ENCODE data around the gene CES2. TPM values are rescaled to one million over a fixed set of nuclear protein-coding genes. Genes with fewer than 3 reads are reported as not detected.

The CES2 gene
- total and polyA plus RNA-seq, 9 of the 15 experiments (the other 6 are each of a cell fraction or from before 2014, with no cell fraction given): 2.2 to 37.9 (median 24.4) TPM

DNA sequence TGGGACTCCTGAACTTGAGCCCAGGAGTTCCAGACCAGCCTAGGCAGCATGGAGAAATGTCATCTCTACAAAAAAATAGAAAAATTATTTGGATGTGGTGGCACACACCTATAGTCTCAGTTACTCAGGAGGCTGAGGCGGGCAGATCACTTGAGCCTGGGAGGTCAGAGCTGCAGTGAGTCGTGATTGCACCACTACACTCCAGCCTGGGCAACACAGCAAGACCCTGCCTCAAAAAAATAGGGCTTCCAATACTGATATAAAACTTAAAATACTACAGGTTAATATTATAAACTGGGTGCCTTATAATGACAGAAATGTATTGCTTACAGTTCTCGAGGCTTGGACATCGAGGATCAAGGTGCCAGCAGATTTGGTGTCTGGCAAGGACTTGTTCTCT lies 10.6 kb downstream of the CES2 start (continued):
- no peak for TF ChIP-seq KLF16 (IDR thresholded peaks at IDR 0.05)
- TF ChIP-seq ZNF184 (CRISPR knock-in tag; IDR thresholded peaks at IDR 0.05): no peak
- no peak for TF ChIP-seq ILF3 (IDR thresholded peaks at IDR 0.05; ENCODE audit: borderline replicate concordance)
- no peak for TF ChIP-seq THRAP3 (IDR thresholded peaks at IDR 0.05; ENCODE audit: borderline replicate concordance)
- TF ChIP-seq ZNF121 (CRISPR knock-in tag; conservative IDR thresholded peaks at IDR 0.05): peak; percentile 54
- TF ChIP-seq, protein P1, sequence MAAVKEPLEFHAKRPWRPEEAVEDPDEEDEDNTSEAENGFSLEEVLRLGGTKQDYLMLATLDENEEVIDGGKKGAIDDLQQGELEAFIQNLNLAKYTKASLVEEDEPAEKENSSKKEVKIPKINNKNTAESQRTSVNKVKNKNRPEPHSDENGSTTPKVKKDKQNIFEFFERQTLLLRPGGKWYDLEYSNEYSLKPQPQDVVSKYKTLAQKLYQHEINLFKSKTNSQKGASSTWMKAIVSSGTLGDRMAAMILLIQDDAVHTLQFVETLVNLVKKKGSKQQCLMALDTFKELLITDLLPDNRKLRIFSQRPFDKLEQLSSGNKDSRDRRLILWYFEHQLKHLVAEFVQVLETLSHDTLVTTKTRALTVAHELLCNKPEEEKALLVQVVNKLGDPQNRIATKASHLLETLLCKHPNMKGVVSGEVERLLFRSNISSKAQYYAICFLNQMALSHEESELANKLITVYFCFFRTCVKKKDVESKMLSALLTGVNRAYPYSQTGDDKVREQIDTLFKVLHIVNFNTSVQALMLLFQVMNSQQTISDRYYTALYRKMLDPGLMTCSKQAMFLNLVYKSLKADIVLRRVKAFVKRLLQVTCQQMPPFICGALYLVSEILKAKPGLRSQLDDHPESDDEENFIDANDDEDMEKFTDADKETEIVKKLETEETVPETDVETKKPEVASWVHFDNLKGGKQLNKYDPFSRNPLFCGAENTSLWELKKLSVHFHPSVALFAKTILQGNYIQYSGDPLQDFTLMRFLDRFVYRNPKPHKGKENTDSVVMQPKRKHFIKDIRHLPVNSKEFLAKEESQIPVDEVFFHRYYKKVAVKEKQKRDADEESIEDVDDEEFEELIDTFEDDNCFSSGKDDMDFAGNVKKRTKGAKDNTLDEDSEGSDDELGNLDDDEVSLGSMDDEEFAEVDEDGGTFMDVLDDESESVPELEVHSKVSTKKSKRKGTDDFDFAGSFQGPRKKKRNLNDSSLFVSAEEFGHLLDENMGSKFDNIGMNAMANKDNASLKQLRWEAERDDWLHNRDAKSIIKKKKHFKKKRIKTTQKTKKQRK (IDR thresholded peaks at IDR 0.05; ENCODE audit: borderline replicate concordance, low read depth, low read length): no peak

DNA sequence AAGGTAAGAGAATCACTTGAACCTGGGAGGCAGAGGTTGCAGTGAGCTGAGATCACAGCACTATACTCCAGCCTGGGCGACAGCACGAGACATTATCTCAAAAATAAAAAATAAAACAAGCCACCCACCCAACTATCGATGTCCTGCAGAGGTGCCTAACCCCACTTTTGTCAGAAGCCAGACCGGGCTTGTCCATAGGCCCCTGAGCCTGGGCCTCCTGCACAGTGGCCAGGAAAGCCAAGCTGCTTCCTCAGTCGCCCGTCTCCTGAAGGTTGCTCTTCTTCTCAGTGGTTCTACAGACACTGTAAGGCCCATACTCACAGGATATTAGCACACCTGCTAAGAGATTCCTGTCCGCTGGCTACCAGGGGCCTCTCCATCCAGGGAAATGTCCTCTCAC lies 11.2 kb downstream of the CES2 start:
- CTCF ChIA-PET (ENCODE audit: low intra/inter-chr PET ratio): interaction anchor here (0.7 to 2.4 kb wide), 2 partner anchors 52 to 154 kb away, joined by 4 to 9 read pairs; no protein-coding TSS in a partner anchor
- no peak overlapping the region for H3K9ac ChIP-seq (ENCODE audit: insufficient read depth in 1 of 2, low read depth in 2 of 2, low read length in 2 of 2)
- peaks cover 0 to 16% of the 10 kb centered on the region in 2 experiments; a peak in 1 of 5 replicates for H3K4me1 ChIP-seq (replicated peaks in 1 of 2; ENCODE audit: control insufficient read depth in 2 of 2, insufficient read depth in 2 of 2, low read length in 2 of 2)
- no TSS peak for BruUV-seq (replicated peaks)
- intact Hi-C loops (cut with micrococcal nuclease): loop anchor here (2.0 to 5.0 kb wide), 3 partner anchors 30 to 156 kb away; no protein-coding TSS in a partner anchor
- no peak overlapping the region for H3K4me2 ChIP-seq (ENCODE audit: insufficient read depth, low read length)
- no peak overlapping the region for H3K4me3 ChIP-seq
- H3K79me2 ChIP-seq (ENCODE audit: control insufficient read depth, insufficient read depth, low read length): no peaks in the 10 kb centered on the region
- no peaks in the 10 kb centered on the region for H3K27me3 ChIP-seq (ENCODE audit: control insufficient read depth in 2 of 2, insufficient read depth in 2 of 2, low read length in 2 of 2)
- H3K27ac ChIP-seq (ENCODE audit: extremely low read depth, low read depth, low read length): no peak overlapping the region
- H3K9me1 ChIP-seq (ENCODE audit: control insufficient read depth, insufficient read depth, low read length): no peaks in the 10 kb centered on the region
- DNase-seq (ENCODE audit: extremely low read depth in 1 of 4, low spot score in 3 of 4) (no peak), FAIRE-seq (no peak), ATAC-seq (no peak)
- no peaks in the 10 kb centered on the region for H4K20me1 ChIP-seq (replicated peaks; ENCODE audit: control insufficient read depth, insufficient read depth, low read length)
- POLR2A ChIA-PET: no interaction called here
- TF ChIP-seq MAX (CRISPR knock-in tag; IDR thresholded peaks at IDR 0.05) (no peak), CHD1 (IDR thresholded peaks at IDR 0.05; ENCODE audit: low read length) (no peak), DIDO1 (tag; IDR thresholded peaks at IDR 0.05; ENCODE audit: low read depth) (no peak), SMARCB1 (IDR thresholded peaks at IDR 0.05; ENCODE audit: insufficient read length, low read depth) (no peak), STAG1 (CRISPR knock-in tag; IDR thresholded peaks at IDR 0.05; ENCODE audit: borderline replicate concordance) (no peak), MIER1 (IDR thresholded peaks at IDR 0.05; ENCODE audit: low read depth) (no peak), GTF2E2 (tag; IDR thresholded peaks at IDR 0.05) (no peak), ATF7 (IDR thresholded peaks at IDR 0.05) (no peak), RFX1 (IDR thresholded peaks at IDR 0.05) (no peak), ID3 (CRISPR knock-in tag; IDR thresholded peaks at IDR 0.05) (no peak), ID3 (tag; IDR thresholded peaks at IDR 0.05) (no peak), HCFC1 (IDR thresholded peaks at IDR 0.05; ENCODE audit: low read depth, low read length) (no peak), SETDB1 (IDR thresholded peaks at IDR 0.05; ENCODE audit: low read length) (no peak), KDM2B (CRISPR knock-in tag; IDR thresholded peaks at IDR 0.05) (no peak), XRCC4 (IDR thresholded peaks at IDR 0.05; ENCODE audit: extremely low read depth, insufficient read depth, insufficient read length) (no peak)
- 28% methylated on average over 7 of the region's 7 CpGs for WGBS (ENCODE audit: insufficient coverage, low coverage, missing lambda C conversion rate)
- H2AFZ ChIP-seq (ENCODE audit: low read depth, low read length): peak overlapping the region; percentile 51; the same call in 1 of the 2 replicates
- H3K9me3 ChIP-seq (replicated peaks; ENCODE audit: control insufficient read depth, insufficient read depth, low read depth, low read length): peaks cover under 1% of the 10 kb centered on the region
- in situ Hi-C loops (cut with MboI): no loop called here
- peaks cover 24% of the 10 kb centered on the region; the same call in 2 of the 3 replicates for H3K36me3 ChIP-seq (ENCODE audit: control insufficient read depth, insufficient read depth, low read length)
